HG03066 (cell line): Measurements from ENCODE around the gene OGFOD2.

Source experiments
- ATAC-seq: cut with Tn5 transposase; IDR thresholded peaks from one replicate; pipeline ENCODE4 v1.9.1; 2021; ENCODE audit warnings: low read depth; ENCODE audit not compliant: unreplicated experiment

Gene OGFOD2

DNA sequence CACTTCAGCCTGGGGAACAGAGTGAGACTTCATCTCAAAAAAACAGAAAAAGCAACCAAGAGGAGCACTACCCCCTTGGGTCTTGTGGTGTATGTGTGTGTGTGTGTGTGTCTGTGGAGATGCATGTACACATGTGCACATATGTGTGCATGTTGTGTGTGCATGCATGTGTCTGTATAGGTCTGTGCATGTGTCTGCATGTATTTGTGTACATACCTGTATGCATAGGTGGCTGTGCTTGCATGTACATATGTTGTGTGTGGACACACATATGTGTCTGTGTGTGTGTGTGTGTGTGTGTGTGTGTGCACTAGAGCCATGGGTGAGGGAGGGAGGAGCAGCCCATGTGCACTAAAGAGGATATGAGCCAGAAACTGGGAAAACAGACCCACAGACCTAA, 54.5 kb downstream of the OGFOD2 start:
- ATAC-seq, result no peak
